ENCODE measurements around the gene PDE8A. TPM values are rescaled to one million over a fixed set of nuclear protein-coding genes. Genes with fewer than 3 reads are reported as not detected.

PDE8A gene
- total RNA-seq, 1 donor from 2014 or later: 11.4 TPM

- Histone ChIP-seq H3K36me3 (no peaks in the 10 kb centered on the region), H4K20me1 (ENCODE audit: low read depth) (no peaks in the 10 kb centered on the region), H2AFZ (replicated peaks) (no peak overlapping the region), H3F3A (ENCODE audit: low read depth) (no peaks in the 10 kb centered on the region), H3K9ac (no peak overlapping the region), H3K9me3 (ENCODE audit: low read depth) (no peaks in the 10 kb centered on the region), H3K27ac (no peak overlapping the region), H3K4me2 (no peak overlapping the region), H3K4me1 (peaks cover 9% of the 10 kb centered on the region), H3K79me2 (ENCODE audit: low read depth) (no peaks in the 10 kb centered on the region), H3K4me3 (no peak overlapping the region), H3K27me3 (no peaks in the 10 kb centered on the region)
- H3K36me3 Mint-ChIP-seq: no peaks in the 10 kb centered on the region
- H3K9me3 Mint-ChIP-seq: no peaks in the 10 kb centered on the region
- H3K4me3 Mint-ChIP-seq: no peak overlapping the region
- no peak for TF ChIP-seq CTCF (IDR thresholded peaks at IDR 0.05)
- TF ChIP-seq EZH2phosphoT487 (IDR thresholded peaks at IDR 0.05): no peak
- no peak for TF ChIP-seq EZH2 (IDR thresholded peaks at IDR 0.05)
- no peak overlapping the region for H3K27ac Mint-ChIP-seq
- H3K27me3 Mint-ChIP-seq (ENCODE audit: insufficient read depth, low read depth): peaks cover 2% of the 10 kb centered on the region
- H3K4me1 Mint-ChIP-seq: peaks cover 6% of the 10 kb centered on the region
- no peak for DNase-seq (ENCODE audit: low spot score)
Measured at GRCh38 chr15:85006201-85006600, 24.5 kb downstream of the PDE8A start.

- no peak overlapping the region for H3K27ac ChIP-seq
- no peaks in the 10 kb centered on the region for H3K9me3 Mint-ChIP-seq
- H3K27me3 Mint-ChIP-seq (ENCODE audit: insufficient read depth, low read depth): no peaks in the 10 kb centered on the region
- no peaks in the 10 kb centered on the region for H3K36me3 Mint-ChIP-seq
- no peak overlapping the region for H3K4me3 Mint-ChIP-seq
- no peaks in the 10 kb centered on the region for H4K20me1 ChIP-seq (ENCODE audit: low read depth)
- H3K27me3 ChIP-seq: no peaks in the 10 kb centered on the region
- no peaks in the 10 kb centered on the region for H3K9me3 ChIP-seq (ENCODE audit: low read depth)
- H3K27ac Mint-ChIP-seq: no peak overlapping the region
- no peak for DNase-seq (ENCODE audit: low spot score)
- H2AFZ ChIP-seq (replicated peaks): no peak overlapping the region
- no peaks in the 10 kb centered on the region for H3K79me2 ChIP-seq (ENCODE audit: low read depth)
- no peak overlapping the region for H3K4me2 ChIP-seq
- peaks cover 3% of the 10 kb centered on the region for H3K4me1 Mint-ChIP-seq
- H3K4me3 ChIP-seq: no peak overlapping the region
- no peak overlapping the region for H3K9ac ChIP-seq
- TF ChIP-seq CTCF (IDR thresholded peaks at IDR 0.05) (no peak), EZH2phosphoT487 (IDR thresholded peaks at IDR 0.05) (no peak), EZH2 (IDR thresholded peaks at IDR 0.05) (no peak)
- peaks cover 9% of the 10 kb centered on the region for H3K4me1 ChIP-seq
- H3K36me3 ChIP-seq: no peaks in the 10 kb centered on the region
- H3F3A ChIP-seq (ENCODE audit: low read depth): no peaks in the 10 kb centered on the region
Measured at GRCh38 chr15:85006655-85007054, 25.0 kb downstream of the PDE8A start.

- H3K4me3 Mint-ChIP-seq: no peak overlapping the region
- H3K27ac ChIP-seq: no peak overlapping the region
- no peak overlapping the region for H3K27ac Mint-ChIP-seq
Measured at GRCh38 chr15:85007137-85007536, 25.5 kb downstream of the PDE8A start.

More at GRCh38 chr15:85007137-85007536, 25.5 kb downstream of the PDE8A start:
- Histone ChIP-seq H3K4me1 (peaks cover 9% of the 10 kb centered on the region), H3K27me3 (no peaks in the 10 kb centered on the region), H3F3A (ENCODE audit: low read depth) (no peaks in the 10 kb centered on the region), H3K4me2 (no peak overlapping the region), H3K9ac (no peak overlapping the region), H3K36me3 (no peaks in the 10 kb centered on the region), H4K20me1 (ENCODE audit: low read depth) (no peaks in the 10 kb centered on the region), H3K79me2 (ENCODE audit: low read depth) (no peaks in the 10 kb centered on the region), H2AFZ (replicated peaks) (no peak overlapping the region), H3K9me3 (ENCODE audit: low read depth) (no peaks in the 10 kb centered on the region), H3K4me3 (no peak overlapping the region)
- peaks cover 3% of the 10 kb centered on the region for H3K4me1 Mint-ChIP-seq
- no peaks in the 10 kb centered on the region for H3K9me3 Mint-ChIP-seq
- no peaks in the 10 kb centered on the region for H3K27me3 Mint-ChIP-seq (ENCODE audit: insufficient read depth, low read depth)
- H3K36me3 Mint-ChIP-seq: no peaks in the 10 kb centered on the region
- DNase-seq (ENCODE audit: low spot score): no peak
- TF ChIP-seq EZH2 (IDR thresholded peaks at IDR 0.05) (no peak), EZH2phosphoT487 (IDR thresholded peaks at IDR 0.05) (no peak), CTCF (IDR thresholded peaks at IDR 0.05) (no peak)

Measured in neural progenitor cell (in vitro differentiated cells).